GM12875 (cell line): ENCODE results near the gene PLCB1.

Experiments
- H3K4me3 ChIP-seq: one replicate; pipeline ENCODE4 v1.5.1; 2011; ENCODE audit warnings: low read depth, low read length, control low read depth
- CTCF ChIP-seq: IDR thresholded peaks from 2 replicates; pipeline ENCODE4 v1.5.1; 2011; ENCODE audit warnings: low read depth, mild to moderate bottlenecking, control low read depth, inconsistent platforms, low read length, moderate library complexity, borderline replicate concordance; ENCODE audit not compliant: insufficient read depth

PLCB1 gene

GRCh38 chr20:8213831-8214587 lies 81.9 kb downstream of the PLCB1 start:
- TF ChIP-seq CTCF = no peak
- H3K4me3 ChIP-seq = no peak overlapping the region

GRCh38 chr20:8215361-8215781 lies 83.3 kb downstream of the PLCB1 start:
- H3K4me3 ChIP-seq = no peak overlapping the region
- no peak for TF ChIP-seq CTCF

- no peak for TF ChIP-seq CTCF
- H3K4me3 ChIP-seq = no peak overlapping the region
Measured at GRCh38 chr20:8216375-8217200, 84.5 kb downstream of the PLCB1 start.

GRCh38 chr20:8218861-8219260 lies 86.8 kb downstream of the PLCB1 start:
- no peak for TF ChIP-seq CTCF
- no peak overlapping the region for H3K4me3 ChIP-seq

- H3K4me3 ChIP-seq = no peak overlapping the region
- no peak for TF ChIP-seq CTCF
Measured at GRCh38 chr20:8219403-8219802, 87.3 kb downstream of the PLCB1 start.

- H3K4me3 ChIP-seq = no peak overlapping the region
- TF ChIP-seq CTCF = no peak
Measured at GRCh38 chr20:8220716-8221115, 88.7 kb downstream of the PLCB1 start.
